MM.1S (cell line): ENCODE results near the gene IARS1.

ENCODE experiments used
- CTCF ChIP-seq: fragments of 300-600 bp; sonication (generic); IDR thresholded peaks from 2 replicates; pipeline ENCODE4 v1.5.1; 2016; ENCODE audit warnings: antibody characterized with exemption, low read length, mixed read lengths
- EZH2 ChIP-seq: fragments of 300-600 bp; sonication (generic); optimal IDR thresholded peaks from 2 replicates; pipeline ENCODE3; 2017; ENCODE audit warnings: low read depth, mild to moderate bottlenecking, antibody characterized with exemption, low read length, mixed read lengths
- EZH2phosphoT487 ChIP-seq: fragments of 300-600 bp; sonication (generic); IDR thresholded peaks from 2 replicates; pipeline ENCODE4 v1.6.1; 2018; ENCODE audit warnings: antibody characterized with exemption, low read length

GRCh38 chr9:92325269-92325990 is 31.9 kb upstream of the IARS1 start, which contains the start of the genes CENPP and NOL8:
- TF ChIP-seq CTCF (no peak), EZH2 (no peak), EZH2phosphoT487 (no peak)
